ENCODE data around the gene REEP3. TPM values are rescaled to one million over a fixed set of nuclear protein-coding genes. Genes with fewer than 3 reads are reported as not detected.

Gene REEP3
- polyA plus RNA-seq, 1 donor from 2014 or later = 6.9 TPM

- Histone ChIP-seq H3K9me2 (ENCODE audit: insufficient read depth, low read length) (no peaks in the 10 kb centered on the region), H3K4me2 (ENCODE audit: low read length) (no peak overlapping the region), H2AFZ (ENCODE audit: low read depth, low read length) (no peak overlapping the region), H3K36me3 (ENCODE audit: insufficient read depth, low read length) (no peaks in the 10 kb centered on the region), H3K27ac (ENCODE audit: low read length) (no peak overlapping the region), H3K9me3 (ENCODE audit: low read length) (no peaks in the 10 kb centered on the region), H3K79me2 (replicated peaks; ENCODE audit: insufficient read depth, low read length) (no peaks in the 10 kb centered on the region), H3K4me3 (ENCODE audit: low read length) (no peak overlapping the region), H4K20me1 (ENCODE audit: insufficient read depth) (no peaks in the 10 kb centered on the region), H3F3A (ENCODE audit: insufficient read depth, low read length, poor library complexity, severe bottlenecking) (no peaks in the 10 kb centered on the region), H3K27me3 (ENCODE audit: insufficient read depth, low read depth, low read length) (no peaks in the 10 kb centered on the region), H3K9ac (ENCODE audit: low read length) (no peak overlapping the region)
- no peak for TF ChIP-seq EP300 (conservative IDR thresholded peaks at IDR 0.05; ENCODE audit: poor library complexity, severe bottlenecking)
Observed at GRCh38 chr10:63651864-63652263, 130.7 kb downstream of the REEP3 start.

DNA sequence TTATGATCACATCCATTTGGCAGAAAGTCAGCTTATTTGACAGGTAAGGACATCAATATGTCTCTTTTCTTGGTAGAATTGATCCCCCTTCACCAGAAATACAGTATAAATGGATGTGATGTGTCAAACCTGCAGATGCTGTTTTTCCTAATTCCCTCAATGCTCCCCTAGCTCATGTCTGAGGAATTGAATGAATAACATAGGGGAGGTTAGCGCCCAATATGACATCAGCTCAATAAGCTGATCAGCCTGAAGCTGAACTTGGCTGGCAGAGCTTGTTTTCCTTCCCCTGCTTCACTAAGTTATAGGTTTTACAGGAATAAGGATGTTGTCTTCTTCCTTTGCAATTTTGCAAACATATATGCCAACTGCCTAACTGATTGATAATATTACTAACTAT lies 132.5 kb downstream of the REEP3 start:
- no peaks in the 10 kb centered on the region for H3F3A ChIP-seq (ENCODE audit: insufficient read depth, low read length, poor library complexity, severe bottlenecking)
- no peak overlapping the region for H3K27ac ChIP-seq (ENCODE audit: low read length)
- TF ChIP-seq MXI1 (conservative IDR thresholded peaks at IDR 0.05; ENCODE audit: poor library complexity, severe bottlenecking) = no peak
- TF ChIP-seq TAF1 (IDR thresholded peaks at IDR 0.05; ENCODE audit: low read depth) = no peak
- TF ChIP-seq EZH2 (IDR thresholded peaks at IDR 0.05; ENCODE audit: borderline replicate concordance, insufficient read depth, low read length, poor library complexity, severe bottlenecking) = no peak
- no peak for TF ChIP-seq POLR2AphosphoS5 (IDR thresholded peaks at IDR 0.05)
- TF ChIP-seq RAD21 (conservative IDR thresholded peaks at IDR 0.05) = no peak
- no peak for TF ChIP-seq REST (IDR thresholded peaks at IDR 0.05; ENCODE audit: borderline replicate concordance)
- no peak for TF ChIP-seq EP300 (conservative IDR thresholded peaks at IDR 0.05; ENCODE audit: poor library complexity, severe bottlenecking)
- TF ChIP-seq, protein P1, sequence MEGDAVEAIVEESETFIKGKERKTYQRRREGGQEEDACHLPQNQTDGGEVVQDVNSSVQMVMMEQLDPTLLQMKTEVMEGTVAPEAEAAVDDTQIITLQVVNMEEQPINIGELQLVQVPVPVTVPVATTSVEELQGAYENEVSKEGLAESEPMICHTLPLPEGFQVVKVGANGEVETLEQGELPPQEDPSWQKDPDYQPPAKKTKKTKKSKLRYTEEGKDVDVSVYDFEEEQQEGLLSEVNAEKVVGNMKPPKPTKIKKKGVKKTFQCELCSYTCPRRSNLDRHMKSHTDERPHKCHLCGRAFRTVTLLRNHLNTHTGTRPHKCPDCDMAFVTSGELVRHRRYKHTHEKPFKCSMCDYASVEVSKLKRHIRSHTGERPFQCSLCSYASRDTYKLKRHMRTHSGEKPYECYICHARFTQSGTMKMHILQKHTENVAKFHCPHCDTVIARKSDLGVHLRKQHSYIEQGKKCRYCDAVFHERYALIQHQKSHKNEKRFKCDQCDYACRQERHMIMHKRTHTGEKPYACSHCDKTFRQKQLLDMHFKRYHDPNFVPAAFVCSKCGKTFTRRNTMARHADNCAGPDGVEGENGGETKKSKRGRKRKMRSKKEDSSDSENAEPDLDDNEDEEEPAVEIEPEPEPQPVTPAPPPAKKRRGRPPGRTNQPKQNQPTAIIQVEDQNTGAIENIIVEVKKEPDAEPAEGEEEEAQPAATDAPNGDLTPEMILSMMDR (IDR thresholded peaks at IDR 0.05; ENCODE audit: poor library complexity, severe bottlenecking) = no peak
- no peak for TF ChIP-seq SMC3 (conservative IDR thresholded peaks at IDR 0.05; ENCODE audit: poor library complexity)
- H3K9me2 ChIP-seq (ENCODE audit: insufficient read depth, low read length) = no peaks in the 10 kb centered on the region
- no peak overlapping the region for H2AFZ ChIP-seq (ENCODE audit: low read depth, low read length)
- H3K4me3 ChIP-seq (ENCODE audit: low read length) = no peak overlapping the region
- no peaks in the 10 kb centered on the region for H3K36me3 ChIP-seq (ENCODE audit: insufficient read depth, low read length)
- no peak overlapping the region for H3K9ac ChIP-seq (ENCODE audit: low read length)
- H3K27me3 ChIP-seq (ENCODE audit: insufficient read depth, low read depth, low read length) = no peaks in the 10 kb centered on the region
- no peaks in the 10 kb centered on the region for H4K20me1 ChIP-seq (ENCODE audit: insufficient read depth)
- H3K79me2 ChIP-seq (replicated peaks; ENCODE audit: insufficient read depth, low read length) = no peaks in the 10 kb centered on the region
- no peak overlapping the region for H3K4me2 ChIP-seq (ENCODE audit: low read length)
- no peaks in the 10 kb centered on the region for H3K9me3 ChIP-seq (ENCODE audit: low read length)

- H2AFZ ChIP-seq (ENCODE audit: low read depth, low read length) = no peak overlapping the region
Observed at GRCh38 chr10:63657761-63658160, 136.6 kb downstream of the REEP3 start.

More at GRCh38 chr10:63657761-63658160, 136.6 kb downstream of the REEP3 start:
- Histone ChIP-seq H3K27ac (ENCODE audit: low read length) (no peak overlapping the region), H3K4me3 (ENCODE audit: low read length) (no peak overlapping the region), H3K9me2 (ENCODE audit: insufficient read depth, low read length) (no peaks in the 10 kb centered on the region), H4K20me1 (ENCODE audit: insufficient read depth) (no peaks in the 10 kb centered on the region), H3K79me2 (replicated peaks; ENCODE audit: insufficient read depth, low read length) (no peaks in the 10 kb centered on the region), H3K9me3 (ENCODE audit: low read length) (no peaks in the 10 kb centered on the region), H3K27me3 (ENCODE audit: insufficient read depth, low read depth, low read length) (no peaks in the 10 kb centered on the region), H3K36me3 (ENCODE audit: insufficient read depth, low read length) (no peaks in the 10 kb centered on the region), H3F3A (ENCODE audit: insufficient read depth, low read length, poor library complexity, severe bottlenecking) (no peaks in the 10 kb centered on the region), H3K4me2 (ENCODE audit: low read length) (no peak overlapping the region), H3K9ac (ENCODE audit: low read length) (no peak overlapping the region)
- TF ChIP-seq POLR2AphosphoS5 (IDR thresholded peaks at IDR 0.05) = no peak
- no peak for TF ChIP-seq EZH2 (IDR thresholded peaks at IDR 0.05; ENCODE audit: borderline replicate concordance, insufficient read depth, low read length, poor library complexity, severe bottlenecking)
- TF ChIP-seq SMC3 (conservative IDR thresholded peaks at IDR 0.05; ENCODE audit: poor library complexity) = no peak
- no peak for TF ChIP-seq REST (IDR thresholded peaks at IDR 0.05; ENCODE audit: borderline replicate concordance)
- TF ChIP-seq TAF1 (IDR thresholded peaks at IDR 0.05; ENCODE audit: low read depth) = no peak
- TF ChIP-seq, protein P1 (IDR thresholded peaks at IDR 0.05; ENCODE audit: poor library complexity, severe bottlenecking) = no peak
- TF ChIP-seq EP300 (conservative IDR thresholded peaks at IDR 0.05; ENCODE audit: poor library complexity, severe bottlenecking) = no peak
- no peak for TF ChIP-seq MXI1 (conservative IDR thresholded peaks at IDR 0.05; ENCODE audit: poor library complexity, severe bottlenecking)
- TF ChIP-seq RAD21 (conservative IDR thresholded peaks at IDR 0.05) = no peak
